ENCODE data around the gene SAP130.

Gene SAP130

GRCh38 chr2:128024816-128025215, 3.0 kb downstream of the SAP130 start:
- no peak for DNase-seq

- DNase-seq: no peak
Observed at GRCh38 chr2:128017561-128017960, 10.3 kb downstream of the SAP130 start.

DNA sequence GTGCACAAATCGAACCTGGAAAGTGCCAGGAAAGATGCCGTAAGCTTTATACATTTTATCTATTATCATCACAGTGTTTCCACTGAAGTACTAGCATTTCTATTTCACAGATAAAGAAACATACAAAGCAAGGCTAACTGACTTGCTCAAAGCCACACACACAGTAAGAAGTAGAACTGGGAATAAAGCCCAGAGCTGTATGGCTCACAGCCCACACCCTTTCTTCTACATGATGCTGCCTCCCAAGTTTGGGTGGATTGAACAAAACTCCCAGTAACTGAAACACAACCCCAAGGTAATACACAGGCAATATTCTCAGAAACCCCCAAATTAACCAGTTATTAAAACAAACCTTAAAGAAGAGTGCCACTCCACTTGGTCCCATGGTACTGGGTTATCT, 11.2 kb downstream of the SAP130 start:
- no peak for DNase-seq

- no peak for DNase-seq
Observed at GRCh38 chr2:128012698-128013097, 15.2 kb downstream of the SAP130 start.

- no peak for DNase-seq
Observed at GRCh38 chr2:128008074-128008672, 19.7 kb downstream of the SAP130 start.

DNA sequence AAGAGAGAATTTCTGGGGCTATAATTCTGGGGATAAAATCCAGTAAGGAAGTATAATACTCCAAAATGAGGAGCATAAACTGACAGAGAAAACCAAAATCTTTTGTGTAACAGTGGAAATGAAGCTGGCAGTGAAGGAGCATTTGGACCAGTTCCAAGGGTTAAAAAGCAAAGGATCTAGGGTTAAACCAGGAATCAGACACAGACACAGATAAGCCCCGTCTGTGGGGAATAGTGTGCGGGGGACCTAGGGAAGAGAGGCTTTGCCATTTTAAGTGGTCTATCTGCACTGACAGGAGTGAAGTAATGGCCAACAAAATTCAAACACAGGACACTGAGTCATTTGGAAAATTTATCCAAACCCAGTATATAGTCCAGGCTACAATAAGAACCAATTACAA, 23.4 kb downstream of the SAP130 start:
- DNase-seq: no peak

- no peak for DNase-seq
Observed at GRCh38 chr2:128003463-128003862, 24.4 kb downstream of the SAP130 start.

DNA sequence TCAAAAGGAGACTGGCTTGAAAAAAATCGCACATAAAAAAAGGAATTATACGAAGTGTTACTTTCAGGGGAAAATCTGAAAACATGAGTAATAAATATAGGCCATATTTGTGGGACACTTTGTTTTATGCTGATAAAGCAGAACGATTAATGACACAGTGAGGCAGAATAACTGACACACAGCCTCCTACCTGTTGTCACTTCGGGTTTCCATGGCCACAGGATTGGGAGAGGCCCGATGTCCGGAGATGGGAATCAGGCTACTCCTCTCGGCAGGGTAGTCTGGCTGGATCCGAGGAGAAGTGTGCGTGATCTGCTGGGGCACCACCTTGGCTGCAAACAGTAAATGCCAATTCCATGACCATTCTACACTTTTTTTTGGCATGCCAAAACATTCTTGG, 31.7 kb downstream of the SAP130 start:
- no peak for DNase-seq

GRCh38 chr2:127995725-127996124, 32.1 kb downstream of the SAP130 start:
- DNase-seq: no peak

DNA sequence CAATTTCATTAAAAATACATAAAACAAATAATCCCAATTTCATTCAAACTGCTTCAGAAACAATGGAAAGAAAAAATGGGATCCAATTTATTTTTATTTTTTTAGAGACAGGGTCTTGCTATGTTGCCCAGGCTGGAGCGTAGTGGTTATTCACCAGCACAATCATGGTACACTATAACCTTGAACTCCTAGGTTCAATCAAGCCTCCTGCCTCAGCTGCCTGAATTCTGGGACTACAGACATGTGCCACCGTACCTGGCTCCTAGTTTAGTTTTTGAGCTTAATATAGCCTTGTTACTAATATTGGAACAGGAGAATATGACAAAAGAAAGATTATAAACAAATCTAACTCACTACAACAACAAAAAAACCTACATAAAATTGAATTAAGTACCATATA, 34.2 kb downstream of the SAP130 start:
- no peak for DNase-seq

GRCh38 chr2:127991742-127992141, 36.1 kb downstream of the SAP130 start:
- DNase-seq: no peak

DNA sequence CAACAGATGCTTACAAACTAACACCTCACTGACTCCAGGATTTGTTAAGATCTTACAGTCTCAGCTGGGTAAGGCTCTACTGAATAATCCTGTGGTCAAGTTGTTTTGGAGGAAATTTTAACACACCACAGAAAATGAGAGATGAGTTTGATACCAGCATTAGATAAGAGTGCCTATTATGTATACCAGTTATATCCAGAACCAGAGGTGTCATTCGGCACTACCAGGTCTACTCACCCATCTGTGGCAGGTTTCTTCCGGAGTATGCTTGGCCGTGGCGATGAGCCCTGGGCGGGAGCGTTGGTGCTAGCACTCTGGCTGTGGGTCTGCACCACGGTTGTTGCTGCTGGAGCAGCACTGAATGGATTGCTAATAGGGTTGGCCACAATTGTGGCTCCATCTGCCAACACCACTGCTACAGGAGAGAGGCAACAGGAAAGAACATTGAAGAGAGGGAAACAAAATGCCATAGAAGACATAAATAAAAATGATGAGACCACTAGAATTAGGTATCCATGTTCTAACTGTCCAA, 41.2 kb downstream of the SAP130 start:
- DNase-seq: no peak

DNA sequence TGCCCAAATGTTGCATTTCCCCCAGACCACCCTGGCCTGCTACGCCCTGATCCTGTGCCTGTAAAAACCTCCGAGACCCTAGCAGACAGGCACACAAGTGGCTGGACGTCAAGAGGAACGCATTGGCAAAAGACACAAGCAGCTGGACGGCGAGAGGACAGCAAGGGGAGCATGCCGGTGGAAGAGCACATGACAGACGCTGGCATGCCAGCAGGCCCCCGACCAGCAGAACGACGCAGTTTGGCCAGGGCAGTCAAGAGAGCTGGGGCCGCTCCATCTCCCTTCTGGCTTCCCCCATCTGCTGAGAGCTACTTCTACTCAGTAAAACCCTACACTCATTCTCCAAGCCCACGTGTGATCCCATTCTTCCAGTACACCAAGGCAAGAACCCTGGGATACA, 42.1 kb downstream of the SAP130 start:
- DNase-seq: no peak

- no peak for DNase-seq
Observed at GRCh38 chr2:127985026-127985734, 42.7 kb downstream of the SAP130 start.

DNA sequence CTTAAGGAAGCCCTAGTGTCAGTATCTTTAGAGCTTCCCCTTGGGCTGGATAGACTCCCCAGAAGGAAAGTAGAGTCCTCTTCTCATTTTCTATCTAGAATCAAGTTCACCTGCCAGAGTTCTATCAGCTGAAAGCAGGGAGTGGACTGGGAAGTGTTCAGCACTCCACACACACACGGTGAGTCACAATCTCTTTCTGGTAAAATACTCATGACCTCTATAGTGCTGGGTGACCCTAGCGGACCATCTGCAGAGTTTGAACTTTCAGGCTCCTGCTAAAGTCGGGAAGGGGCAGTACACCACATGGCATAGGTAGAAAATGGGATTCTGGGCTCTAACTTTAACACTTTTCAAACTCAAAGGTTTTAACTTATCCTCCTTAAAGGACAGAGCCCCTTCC, 43.3 kb downstream of the SAP130 start:
- DNase-seq: no peak

GRCh38 chr2:127969446-127969845, 58.4 kb downstream of the SAP130 start:
- no peak for DNase-seq

DNA sequence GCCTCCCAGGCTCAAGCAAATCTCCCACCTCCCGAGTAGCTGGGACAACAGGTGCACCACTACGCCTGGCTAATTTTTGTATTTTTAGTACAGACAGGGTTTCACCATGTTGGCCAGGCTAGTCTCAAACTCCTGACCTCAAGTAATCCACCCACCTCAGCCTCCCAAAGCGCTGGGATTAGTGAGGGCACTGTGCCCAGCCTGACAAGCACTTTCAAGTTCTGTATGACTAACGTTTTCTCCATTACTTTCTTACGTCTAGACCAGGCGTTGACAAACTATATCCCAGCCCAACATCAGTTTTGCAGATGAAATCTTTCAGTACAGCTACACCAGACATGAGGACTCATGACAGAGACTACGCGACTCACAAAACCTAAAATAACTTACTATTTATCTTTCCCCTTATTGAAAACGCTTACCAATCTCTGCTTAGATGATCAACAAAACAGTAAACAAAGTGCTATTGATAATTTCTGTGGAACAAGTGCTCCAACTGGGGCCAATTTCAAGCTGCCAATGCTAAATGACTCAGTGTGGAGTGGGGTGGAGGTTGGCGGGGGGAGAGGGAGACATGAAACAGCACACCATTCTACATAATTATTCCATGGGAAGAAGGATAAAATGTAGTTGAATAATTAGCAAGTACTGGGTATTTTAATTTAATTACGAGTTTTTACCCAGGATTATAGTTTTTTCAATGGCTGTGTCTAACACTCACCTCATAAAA, 59.1 kb downstream of the SAP130 start:
- no peak for DNase-seq

DNA sequence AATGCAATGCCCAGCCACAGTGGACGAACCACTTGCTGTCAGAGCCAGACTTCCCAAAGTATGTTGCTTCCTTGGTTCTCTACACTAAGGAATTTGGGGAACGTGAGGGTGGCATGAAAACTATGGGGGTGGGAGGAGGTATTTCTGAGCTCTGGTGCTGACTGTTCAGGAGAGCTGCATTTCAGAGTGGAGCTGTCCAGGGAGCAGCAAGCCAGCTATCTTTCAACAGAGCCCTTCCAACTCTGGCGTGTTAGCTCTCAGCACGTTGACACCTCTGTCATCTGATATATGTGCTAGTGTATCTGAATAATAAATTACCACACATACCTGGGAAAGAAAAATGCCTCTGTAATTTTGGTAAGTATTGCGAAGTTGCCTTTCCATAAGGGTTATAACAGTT, 66.1 kb downstream of the SAP130 start:
- no peak for DNase-seq

GRCh38 chr2:127957240-127957639, 70.6 kb downstream of the SAP130 start:
- DNase-seq: no peak

DNA sequence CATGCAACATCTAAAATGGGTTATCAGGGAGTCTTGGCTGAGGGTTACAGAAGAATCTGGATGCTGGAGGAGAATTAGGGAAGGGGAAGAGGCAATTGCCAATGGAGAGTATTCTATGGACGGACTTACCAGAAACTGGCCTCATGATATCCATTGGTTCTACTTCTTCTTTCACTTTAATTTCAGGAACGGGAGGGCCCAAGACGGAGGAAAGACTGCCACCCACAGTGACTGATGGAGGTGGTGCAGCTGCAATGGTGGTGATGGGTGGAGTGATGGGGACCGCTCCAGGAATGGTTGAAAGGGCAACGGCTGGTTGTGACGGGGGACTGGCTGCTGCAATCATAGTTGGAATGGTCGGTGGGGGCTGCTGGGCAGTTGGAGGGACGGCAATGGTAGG, 73.0 kb downstream of the SAP130 start:
- no peak for DNase-seq

DNA sequence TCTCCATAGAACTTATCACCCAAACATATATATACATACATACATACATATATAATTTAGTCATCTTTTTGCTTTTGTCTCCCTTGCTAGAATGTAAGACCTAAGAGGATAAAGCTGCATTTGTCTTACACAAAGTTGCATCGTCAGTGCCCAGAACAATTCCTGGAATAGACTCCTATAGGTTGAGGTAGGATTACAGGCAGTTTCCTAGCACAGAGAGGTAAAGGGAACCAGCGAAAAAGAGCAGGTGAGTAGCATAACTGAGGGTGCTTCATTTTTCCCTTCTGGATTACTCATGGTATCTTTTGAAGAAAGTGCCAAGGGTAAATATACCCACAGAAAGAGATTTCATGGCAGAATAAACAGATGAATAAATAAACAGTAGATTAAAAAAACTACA, 74.0 kb downstream of the SAP130 start:
- no peak for DNase-seq

DNA sequence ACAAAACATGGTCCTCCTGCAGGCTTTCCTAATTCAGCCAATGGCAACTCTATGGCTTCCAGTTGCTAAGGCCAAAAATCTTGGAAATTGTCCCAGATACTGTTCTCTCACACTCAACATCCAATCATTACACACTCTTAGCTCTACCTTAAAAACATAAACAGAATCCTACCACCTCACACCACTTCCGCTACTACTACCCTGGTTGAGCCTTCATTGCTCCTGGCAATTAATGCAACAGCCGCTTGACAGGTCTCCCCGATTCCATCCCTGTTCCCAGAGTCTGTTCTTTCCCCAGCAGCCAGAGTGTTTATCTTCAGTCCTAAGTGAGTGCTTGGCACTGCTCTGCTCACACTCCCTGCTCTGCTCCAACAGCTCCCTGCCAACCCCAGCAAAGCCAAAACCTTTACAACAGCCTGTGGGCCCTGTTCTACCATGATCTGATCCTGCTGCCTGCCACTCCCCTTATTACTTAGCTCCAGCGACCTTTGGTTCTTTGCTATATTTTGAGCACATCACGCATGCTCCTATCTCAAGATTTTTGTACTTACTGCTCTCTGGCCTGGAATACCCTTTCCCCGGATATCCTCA, 74.6 kb downstream of the SAP130 start:
- DNase-seq: no peak

GRCh38 chr2:127951026-127951425, 76.8 kb downstream of the SAP130 start:
- DNase-seq: no peak

DNA sequence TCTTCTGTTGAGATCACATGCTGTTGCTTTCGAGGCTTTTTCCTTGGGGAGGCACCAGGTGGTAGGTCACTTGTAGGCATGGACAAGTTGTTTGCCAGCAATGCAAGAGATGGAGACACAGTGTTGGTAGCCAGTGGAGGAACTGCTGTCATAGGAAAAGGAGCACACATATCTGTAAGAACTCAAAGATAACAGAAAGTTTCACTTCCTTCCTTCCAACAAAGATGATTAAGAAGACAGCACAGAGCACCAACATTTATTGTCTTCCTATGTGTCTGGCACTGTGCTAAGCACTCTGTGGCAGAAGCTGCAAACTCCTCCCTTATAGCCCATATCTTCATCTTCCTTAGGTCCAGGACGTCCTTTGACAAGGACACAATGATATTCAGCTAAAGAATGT, 77.6 kb downstream of the SAP130 start:
- DNase-seq: no peak

Measured in NCI-H345 (cell line).